Germinal center (tissue), 1 donor: ENCODE results near the gene RAPH1.
A peak's percentile ranks its signal among the peaks of the same experiment; 100 is the strongest.
"Not testable (repeated sequence)": the region's sequence is repeated elsewhere in the genome, so short reads cannot be mapped to it uniquely, and the experiment has no call there.

Source experiments
- DNase-seq: peaks from one replicate; pipeline ENCODE4 v3.0.0; 2012; ENCODE audit warnings: mixed read lengths, low spot score

Gene RAPH1

DNA sequence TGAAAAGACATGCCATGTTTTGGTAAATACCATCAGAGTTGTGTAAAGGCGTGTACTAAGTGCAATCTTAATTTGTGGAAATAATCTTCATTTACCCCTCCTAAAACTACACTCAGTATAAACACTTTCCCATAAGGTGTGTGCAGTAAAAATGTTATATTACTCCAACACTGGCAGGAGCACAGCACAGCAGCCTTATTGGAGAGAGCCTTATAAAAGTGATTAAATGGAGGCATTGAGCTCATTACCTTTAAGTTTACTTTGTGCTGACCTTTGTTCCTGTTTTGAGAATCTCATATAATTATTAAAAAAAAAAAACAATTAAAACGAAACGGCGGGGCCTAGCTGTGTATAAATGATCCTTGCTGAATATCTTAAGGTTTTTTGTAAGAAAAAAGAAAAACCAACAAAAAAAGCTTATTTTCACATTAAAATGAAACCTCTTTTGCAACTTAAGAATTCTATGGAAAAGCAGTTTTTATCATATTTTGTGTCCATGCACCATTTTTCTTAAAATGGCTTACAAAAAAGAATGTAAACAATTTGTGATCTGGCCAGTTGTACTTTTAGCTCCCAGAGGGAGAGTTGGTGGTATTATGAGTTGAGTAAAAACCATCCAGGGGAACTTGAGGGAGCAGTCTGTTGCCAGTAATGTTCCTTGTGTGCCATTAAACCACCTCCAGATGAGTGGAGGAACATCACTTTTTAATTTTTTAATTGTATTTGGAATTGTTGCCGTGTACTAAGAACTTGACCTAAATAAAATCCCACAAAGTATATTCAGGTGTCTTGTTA is 103.5 kb downstream of the RAPH1 start:
- DNase-seq = no peak

DNA sequence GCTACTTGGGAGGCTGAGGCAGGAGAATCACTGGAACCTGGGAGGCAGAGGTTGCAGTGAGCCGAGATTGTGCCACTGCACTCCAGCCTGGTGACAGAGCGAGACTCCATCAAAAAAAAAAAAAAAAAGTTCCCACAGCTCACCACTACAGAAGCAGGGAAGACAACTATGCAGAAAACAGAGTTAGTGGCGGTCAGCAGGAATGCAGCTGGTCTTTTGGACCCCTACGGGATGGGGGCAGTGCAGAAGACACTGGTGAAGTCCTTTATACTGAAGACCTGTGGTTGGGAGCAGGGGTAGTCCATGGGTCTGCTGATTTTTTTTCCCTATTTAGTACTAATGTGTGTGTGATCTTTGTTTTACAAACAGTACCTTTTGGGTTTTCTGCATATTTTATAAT is 105.5 kb downstream of the RAPH1 start:
- DNase-seq = not testable (repeated sequence)

DNA sequence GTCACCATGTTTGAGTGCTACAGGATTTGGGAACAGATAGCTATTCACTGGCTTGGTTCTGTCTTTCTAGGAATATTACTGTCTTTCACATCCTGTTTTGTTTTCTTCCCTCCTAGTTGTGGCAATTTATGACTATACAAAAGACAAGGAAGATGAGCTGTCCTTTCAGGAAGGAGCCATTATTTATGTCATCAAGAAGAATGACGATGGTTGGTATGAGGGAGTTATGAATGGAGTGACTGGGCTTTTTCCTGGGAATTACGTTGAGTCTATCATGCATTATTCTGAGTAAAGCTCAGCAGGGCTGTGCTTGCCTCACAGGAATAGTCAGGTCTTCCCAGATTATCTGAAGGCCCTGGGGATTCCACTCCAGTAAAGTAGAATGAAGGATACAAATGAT is 108.0 kb downstream of the RAPH1 start:
- DNase-seq = no peak

DNA sequence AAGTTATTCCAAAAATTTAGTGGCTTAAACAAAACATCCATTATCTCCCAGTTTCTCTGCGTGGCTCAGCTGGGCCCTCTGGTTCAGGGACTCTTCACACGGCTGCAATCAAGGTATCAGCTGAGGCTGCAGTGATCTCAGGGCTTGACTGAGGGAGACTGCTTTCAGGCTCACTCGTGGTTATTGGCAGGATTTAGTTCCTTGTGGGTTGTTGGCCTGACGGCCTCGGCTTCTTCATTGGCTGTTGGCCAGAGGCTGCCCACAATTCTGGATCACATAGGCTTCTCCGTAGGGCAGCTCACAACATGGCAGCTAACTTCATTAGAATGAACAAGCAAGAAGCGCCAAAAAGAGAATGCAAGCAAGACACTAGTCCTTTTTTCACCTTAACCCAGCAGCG is 116.8 kb downstream of the RAPH1 start:
- DNase-seq = no peak

DNA sequence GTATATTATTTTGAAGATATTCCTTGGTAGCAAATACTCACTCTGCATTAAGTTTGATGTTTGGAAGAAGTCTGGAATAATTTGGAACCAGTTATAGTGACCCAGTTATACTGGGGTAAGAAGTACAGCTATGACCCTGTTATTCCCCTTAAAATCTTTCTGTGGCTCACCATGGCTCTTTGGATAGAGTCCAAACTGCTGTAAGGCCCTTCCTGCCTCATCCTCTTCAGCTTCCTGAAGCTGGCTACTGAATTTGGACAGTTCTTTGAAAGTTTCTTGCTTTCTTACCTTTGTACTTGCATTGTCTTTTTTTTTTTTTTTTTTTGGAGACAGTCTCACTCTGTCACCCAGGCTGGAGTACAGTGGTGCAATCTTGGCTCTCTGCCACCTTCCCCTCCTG is 121.3 kb downstream of the RAPH1 start:
- no peak for DNase-seq

DNA sequence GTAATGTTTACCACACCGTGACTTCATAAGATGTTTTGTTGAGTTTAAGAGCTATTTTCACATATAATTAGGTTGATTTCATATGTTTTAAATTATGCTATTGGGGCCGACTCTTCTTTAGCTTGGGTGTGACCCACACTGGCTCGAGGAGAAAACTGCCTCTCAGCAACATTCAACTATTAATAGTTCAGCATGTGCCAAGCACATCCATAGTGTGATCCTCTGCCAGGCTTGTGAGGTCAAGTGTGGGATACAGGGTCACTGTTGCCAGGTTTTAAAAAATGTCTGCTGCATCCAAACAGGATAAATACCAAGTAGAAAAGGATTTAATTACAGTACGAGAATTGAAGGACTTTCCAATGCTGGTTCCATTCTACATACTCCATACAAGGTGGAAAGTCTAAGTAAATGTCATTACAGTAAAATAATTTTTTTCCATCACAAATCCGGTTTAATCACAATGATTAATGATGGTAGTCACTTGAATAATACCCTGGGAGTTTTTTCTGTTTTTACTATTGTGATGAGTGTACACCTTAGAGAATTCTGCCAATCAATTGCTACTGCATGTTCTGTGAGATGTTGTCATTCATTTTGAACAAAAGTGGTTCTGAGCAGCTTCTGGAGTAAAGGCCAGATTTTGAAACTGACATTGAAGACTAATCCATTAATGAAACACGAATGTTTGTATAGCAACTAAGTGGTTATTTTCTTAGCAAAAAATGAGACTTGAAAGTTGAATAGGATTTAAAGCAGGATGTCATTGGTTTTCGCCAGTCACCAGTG is 122.4 kb downstream of the RAPH1 start:
- DNase-seq = no peak

DNA sequence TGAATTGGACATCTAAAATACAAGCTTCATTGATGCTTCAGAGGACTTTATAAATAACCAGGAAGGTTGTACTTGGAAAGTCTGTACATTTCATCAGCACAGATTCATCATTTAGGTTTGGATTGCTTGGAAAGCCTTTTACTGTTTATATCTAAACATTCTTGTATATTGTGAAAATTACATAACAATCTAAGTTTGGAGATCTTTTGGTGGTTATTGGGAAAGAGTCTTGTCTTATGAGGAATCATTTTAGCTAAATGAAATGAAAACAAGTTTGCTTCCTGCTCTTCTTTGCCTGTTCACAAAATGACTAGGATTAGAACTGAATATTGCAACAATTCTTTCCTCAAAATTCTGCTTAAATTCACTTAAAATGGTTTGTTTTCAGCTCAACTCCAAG is 127.6 kb downstream of the RAPH1 start:
- DNase-seq = no peak

DNA sequence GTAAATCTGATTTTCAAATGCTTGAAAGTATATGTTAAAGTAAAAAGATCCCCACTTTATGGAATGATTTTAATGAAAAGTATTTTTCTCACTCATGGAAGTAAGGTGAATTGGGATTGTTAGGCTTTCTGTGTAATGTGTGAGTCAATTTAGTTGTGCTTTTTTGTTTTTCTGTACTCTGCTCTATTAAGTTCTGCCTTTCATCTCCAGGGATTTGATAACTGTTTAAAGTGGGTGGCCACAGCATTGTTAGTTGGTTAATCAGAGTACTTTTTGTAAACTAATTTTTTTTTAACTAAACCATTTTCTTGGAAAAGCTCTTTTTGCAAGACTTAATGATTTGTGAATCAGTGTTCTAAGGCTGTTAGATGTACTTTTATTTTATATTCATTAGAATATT is 130.1 kb downstream of the RAPH1 start:
- DNase-seq = no peak

DNA sequence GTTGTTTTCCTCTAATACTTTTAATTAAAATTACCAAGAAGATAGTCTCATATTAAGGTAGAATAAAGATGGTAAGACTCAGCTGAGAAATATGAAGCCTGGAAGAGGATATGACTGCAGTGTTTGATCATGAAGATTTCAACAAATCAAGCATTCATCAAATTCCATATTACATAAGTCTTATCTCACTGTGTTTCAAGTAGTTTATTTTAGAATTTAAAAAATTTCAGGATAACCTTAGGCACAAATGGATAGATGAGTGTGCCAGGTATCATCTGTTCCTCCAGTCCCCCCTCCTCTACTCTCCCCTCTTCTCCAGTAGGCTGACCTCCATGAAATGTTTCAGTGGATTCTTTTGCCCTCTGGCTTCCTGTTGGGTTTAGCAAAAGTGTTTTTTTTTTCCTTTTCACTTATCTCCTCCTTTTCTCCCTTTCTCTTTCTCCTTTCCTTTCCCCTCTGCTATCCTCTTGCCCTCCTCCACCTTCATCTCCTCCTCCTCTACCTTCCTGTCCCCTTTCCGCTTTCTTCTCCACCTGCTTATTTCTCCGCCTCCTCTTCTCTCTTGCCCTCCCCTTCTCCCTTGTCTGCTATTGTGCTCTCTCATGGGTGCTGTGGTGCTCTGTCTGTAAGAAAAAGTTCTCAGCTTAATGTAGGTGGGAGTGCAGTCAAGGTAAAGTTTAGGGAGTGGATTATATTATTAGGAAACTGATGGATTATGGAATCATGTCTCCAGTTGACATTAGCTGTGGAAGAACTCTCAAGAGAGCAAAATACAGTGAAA is 134.1 kb downstream of the RAPH1 start:
- DNase-seq = no peak

DNA sequence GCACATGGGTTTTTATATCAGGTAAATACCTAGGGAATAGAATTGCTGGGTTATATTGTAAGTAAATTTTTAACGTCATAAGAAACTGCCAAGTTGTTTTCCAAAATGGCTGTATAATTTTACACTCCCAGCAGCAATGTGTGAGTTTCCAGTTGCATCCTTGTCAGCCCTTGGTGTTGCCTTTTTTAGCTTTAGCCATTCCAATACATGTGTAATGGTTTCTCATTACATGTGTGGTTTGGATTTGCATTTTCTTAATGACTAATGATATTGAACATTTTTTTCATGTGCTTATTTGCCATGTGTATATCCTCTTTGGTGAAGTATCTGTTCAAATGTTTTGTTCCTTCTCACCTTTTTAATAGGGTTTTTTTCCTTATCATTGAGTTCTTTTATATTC is 136.1 kb downstream of the RAPH1 start:
- DNase-seq = no peak

DNA sequence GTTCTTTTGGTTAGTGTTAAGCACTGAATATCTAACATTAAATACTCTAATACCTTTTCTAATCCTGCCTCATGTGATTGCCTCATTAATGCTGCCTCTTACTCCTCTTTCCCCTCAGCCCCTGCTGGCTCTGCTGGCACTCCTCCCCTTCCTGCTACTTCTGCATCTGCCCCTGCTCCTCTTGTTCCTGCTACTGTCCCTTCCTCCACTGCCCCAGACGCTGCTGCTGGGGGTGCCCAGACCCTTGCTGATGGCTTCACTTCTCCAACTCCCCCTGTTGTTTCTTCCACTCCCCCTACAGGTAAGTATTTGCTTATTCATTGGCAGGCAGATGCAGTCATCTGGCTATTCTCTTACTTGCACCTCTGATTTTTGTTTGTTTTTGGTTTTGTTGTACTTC is 138.4 kb downstream of the RAPH1 start:
- peak; percentile 10 for DNase-seq

DNA sequence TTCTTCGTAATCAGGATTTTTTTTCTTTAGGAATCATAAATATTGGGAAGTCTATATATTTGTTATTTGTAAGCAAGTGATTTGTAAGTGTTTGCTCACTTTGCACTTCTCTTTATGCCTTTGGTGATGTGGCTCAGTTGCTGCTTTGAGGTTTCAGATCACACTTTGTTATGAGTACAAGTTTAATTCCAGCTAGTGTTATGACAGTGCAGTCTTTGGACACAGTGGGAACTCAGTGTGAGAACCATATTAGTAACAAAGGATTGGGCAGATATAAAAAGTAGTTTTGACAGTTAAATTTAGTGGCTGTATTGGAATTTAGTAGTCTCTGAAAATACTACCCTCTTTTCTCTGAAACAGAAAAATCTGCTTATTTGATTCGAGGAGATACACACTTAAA is 139.2 kb downstream of the RAPH1 start:
- no peak for DNase-seq

DNA sequence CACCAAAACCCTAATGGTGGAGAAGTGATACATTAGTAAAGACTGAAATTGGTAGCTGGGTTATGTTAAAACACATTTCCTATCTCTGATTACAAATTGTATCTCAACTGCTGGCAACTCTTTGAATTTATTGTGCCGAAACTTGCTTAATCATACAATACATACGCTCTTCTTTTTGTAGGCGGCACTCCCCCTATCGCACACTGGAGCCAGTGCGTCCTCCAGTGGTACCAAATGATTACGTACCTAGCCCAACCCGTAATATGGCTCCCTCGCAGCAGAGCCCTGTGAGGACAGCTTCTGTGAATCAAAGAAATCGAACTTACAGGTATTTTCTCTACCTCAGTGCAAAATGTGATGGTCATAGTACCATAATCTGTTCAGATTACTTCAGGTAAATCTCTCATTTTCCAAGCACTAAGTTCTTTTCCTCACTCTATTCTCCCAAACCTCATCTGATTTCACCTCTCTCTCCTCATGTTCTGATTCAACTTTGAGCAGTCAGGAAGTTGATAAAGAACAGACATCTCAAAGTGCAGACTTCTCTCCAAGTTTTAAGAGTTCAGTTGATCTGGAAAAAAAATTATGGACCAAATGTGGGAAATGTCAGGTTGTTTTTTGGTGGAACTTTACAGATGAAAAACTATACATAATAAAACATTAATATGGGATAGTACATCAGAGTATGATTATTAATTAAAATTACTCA is 140.4 kb downstream of the RAPH1 start:
- no peak for DNase-seq

DNA sequence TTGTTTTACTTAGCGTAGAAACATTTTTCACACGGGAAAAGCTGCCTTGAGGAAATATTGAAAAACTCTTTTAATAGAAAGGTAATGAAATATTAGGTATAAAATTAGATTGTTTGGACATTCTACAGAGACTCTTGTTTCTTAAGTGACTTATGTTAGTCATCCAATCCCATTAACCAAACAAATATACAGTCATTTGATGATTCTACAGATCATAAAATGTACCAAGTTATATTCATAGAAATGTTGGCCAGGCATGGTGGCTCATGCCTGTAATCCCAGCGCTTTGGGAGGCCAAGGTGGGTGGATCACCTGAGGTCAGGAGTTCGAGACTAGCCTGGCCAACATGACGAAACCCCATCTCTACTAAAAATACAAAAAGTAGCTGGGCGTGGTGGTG is 146.9 kb downstream of the RAPH1 start:
- not testable (repeated sequence) for DNase-seq

DNA sequence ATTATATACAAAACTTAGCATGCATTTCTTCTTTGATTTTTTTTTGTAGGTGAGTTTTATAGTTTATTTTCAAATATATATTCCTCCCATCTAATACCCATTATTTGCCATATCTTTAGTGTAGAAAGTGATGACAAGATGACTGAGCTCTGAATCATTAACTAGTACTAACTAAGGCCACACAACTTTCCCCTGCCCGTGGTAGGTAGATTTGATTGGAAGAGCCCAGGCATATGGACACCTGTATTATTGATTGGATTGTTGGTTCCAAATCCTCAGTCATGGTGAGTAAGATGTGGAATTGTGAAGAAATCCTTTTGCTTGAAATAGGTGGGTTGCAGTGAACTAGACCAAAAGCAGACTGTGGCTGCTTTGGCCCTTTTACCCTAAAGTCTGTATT is 152.1 kb downstream of the RAPH1 start:
- DNase-seq = no peak

DNA sequence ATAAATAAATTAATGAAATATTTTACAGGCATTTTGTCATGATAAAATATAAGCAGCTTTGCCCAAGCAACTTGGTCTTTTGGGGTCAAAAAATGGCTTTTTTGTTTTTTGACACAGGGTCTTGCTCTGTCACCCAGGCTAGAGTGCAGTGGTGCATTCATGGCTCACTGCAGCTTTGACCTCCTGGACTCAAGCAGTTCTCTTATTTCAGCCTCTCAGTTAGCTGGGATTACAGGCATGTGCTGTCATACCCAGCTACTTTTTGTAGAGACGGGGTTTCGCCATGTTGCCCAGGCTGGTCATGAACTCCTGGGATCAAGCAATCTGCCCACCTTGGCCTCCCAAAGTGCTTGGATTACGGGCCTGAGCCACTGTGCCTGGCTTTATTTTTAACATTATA is 155.9 kb downstream of the RAPH1 start:
- DNase-seq = no peak

DNA sequence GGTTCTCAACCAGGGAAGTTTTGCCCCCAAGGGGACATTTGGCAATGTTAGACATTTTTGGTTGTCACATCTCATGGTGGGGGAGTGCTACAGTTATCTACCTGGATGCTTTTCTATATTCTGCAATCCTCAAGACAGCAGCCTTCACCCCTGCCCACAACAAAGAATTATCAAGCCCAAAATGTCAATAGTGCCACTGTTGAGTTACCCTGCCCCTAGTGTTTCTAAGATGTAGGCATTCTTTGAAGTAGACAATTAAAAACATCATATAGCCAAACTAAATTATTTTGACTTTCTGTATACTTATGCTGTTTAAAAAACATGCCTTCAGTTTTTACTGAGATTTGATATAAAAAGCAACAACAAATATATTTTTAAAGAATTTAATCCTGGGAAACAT is 158.9 kb downstream of the RAPH1 start:
- DNase-seq = no peak

DNA sequence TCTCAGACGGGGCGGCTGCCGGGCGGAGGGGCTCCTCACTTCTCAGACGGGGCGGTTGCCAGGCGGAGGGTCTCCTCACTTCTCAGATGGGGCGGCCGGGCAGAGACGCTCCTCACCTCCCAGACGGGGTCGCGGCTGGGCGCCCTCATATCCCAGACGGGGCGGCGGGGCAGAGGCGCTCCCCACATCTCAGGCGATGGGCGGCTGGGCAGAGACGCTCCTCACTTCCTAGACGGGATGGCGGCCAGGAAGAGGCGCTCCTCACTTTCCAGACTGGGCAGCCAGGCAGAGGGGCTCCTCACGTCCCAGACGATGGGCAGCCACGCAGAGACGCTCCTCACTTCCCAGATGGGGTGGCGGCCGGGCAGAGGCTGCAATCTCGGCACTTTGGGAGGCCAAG is 162.4 kb downstream of the RAPH1 start:
- DNase-seq = not testable (repeated sequence)

DNA sequence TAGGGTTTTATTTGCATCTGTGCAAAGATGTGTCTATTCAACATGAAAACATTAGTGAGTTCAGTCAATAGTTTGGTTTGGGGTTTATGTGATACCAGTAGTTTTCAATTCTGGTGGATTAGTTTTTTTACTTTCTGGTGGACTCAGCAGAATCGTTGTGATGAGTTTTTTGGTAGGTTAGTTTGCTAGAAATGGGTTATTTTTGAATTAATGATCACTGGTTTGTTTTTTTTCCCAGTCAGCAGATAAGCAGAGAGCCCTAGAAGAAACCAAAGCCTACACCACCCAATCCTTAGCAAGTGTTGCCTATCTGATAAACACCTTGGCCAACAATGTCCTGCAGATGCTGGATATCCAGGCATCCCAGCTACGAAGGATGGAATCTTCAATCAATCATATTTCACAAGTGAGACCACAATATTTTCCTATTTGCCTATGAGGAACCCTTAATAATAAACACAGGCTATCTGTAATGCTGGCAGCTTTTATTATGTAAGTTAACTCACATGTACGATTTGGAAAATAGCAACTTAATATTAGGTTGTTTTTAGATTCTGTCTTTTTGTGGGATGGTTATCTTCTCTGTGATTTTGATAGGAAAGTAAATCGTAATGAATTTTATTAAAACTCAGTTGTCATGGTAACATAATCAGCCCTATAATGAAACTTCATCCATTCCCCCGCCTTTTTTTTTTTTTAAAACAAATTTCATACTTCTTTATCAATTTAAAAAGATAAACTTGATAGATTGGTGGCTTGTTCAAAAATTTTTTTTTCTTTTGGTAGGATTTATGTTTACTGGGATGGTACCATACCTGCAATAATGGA is 168.2 kb downstream of the RAPH1 start:
- DNase-seq = no peak

DNA sequence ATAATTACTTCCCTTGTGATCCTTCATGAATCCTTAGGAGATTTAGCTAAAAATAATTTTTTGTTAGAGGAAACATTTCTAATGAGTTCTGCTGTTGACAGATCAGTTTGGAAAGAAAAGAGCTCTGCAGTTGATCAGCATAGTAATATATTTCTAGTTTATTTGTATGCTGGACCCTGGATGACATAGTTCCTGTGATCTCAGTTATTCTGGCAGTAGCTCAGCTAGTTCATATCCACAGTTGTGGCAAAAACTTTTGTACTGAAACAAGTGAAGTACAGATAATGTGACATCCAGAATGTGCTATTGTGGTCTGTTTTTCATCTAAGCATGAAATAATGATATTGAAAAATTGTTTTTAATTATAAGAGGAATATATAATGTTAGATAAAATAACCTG is 173.2 kb downstream of the RAPH1 start:
- DNase-seq = no peak

DNA sequence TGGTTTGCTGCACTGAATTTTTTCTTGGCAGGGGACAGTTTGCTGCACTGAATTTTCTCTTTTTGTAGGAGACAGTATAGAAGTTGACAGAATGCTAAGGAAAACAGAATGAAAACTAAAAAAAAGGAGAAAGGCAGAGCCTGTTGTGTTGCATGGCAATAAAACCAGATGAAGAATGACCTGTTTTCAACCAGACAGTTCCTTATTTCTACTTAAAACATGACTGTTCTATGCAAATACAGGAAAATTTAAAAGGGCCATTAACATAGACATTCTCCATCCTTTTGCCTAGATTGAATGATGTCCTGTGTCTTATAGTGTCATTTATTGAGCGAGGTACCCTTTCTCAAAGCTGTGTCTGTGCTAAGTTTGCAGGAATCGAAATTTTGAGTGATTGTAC is 173.6 kb downstream of the RAPH1 start:
- DNase-seq = no peak
